Neuronal stem cell (in vitro differentiated cells): Measurements from ENCODE around the gene TSPAN9.

ENCODE experiments used
- DNase-seq: peaks from one replicate; pipeline ENCODE4 v3.0.0-alpha.2; 2013; ENCODE audit warnings: low spot score
- H2AFZ ChIP-seq: one replicate; pipeline ENCODE4 v1.6.1; 2013; ENCODE audit warnings: mild to moderate bottlenecking, low read length, inconsistent platforms
- H2AK5ac ChIP-seq: 2 replicates; pipeline ENCODE4 v1.6.1; 2013; ENCODE audit warnings: low read depth, mild to moderate bottlenecking, inconsistent platforms, low read length, moderate library complexity, mixed read lengths
- H2BK120ac ChIP-seq: 2 replicates; pipeline ENCODE4 v1.6.1; 2013; ENCODE audit warnings: low read depth, mild to moderate bottlenecking, inconsistent platforms, low read length, moderate library complexity, mixed read lengths
- H2BK12ac ChIP-seq: one replicate; pipeline ENCODE4 v1.6.1; 2013; ENCODE audit warnings: low read length, inconsistent platforms
- H2BK15ac ChIP-seq: 2 replicates; pipeline ENCODE4 v1.6.1; 2013; ENCODE audit warnings: mild to moderate bottlenecking, low read length, inconsistent platforms, mixed read lengths
- H2BK5ac ChIP-seq: one replicate; pipeline ENCODE4 v1.6.1; 2013; ENCODE audit warnings: inconsistent platforms, mild to moderate bottlenecking, low read length, moderate library complexity
- H3K14ac ChIP-seq: one replicate; pipeline ENCODE4 v1.6.1; 2013; ENCODE audit warnings: low read length, inconsistent platforms
- H3K18ac ChIP-seq: 2 replicates; pipeline ENCODE4 v1.6.1; 2013; ENCODE audit warnings: low read length, inconsistent platforms
- H3K23ac ChIP-seq: 2 replicates; pipeline ENCODE4 v1.6.1; 2013; ENCODE audit warnings: low read depth, mild to moderate bottlenecking, mixed read lengths, low read length, inconsistent platforms; ENCODE audit not compliant: poor library complexity
- H3K27ac ChIP-seq: replicated peaks from 3 replicates; pipeline ENCODE4 v1.5.1; 2013; ENCODE audit warnings: low read length, inconsistent platforms
- H3K27me3 ChIP-seq, 3 experiments: 2 replicates each; pipeline ENCODE4 v1.6.1; 2013; ENCODE audit warnings: low read length in 3 of 3, mild to moderate bottlenecking in 2 of 3, inconsistent platforms in 1 of 3, low read depth in 1 of 3, mixed read lengths in 1 of 3, moderate library complexity in 1 of 3; ENCODE audit not compliant: control insufficient read depth in 3 of 3, insufficient read depth in 3 of 3
- H3K36me3 ChIP-seq, 2 donors: replicated peaks in 1 of 2; 2 replicates each; pipeline ENCODE4 v1.6.1; 2013; ENCODE audit warnings: low read length in 2 of 2; ENCODE audit not compliant: control insufficient read depth in 2 of 2, insufficient read depth in 2 of 2
- H3K4ac ChIP-seq: 2 replicates; pipeline ENCODE4 v1.6.1; 2013; ENCODE audit warnings: inconsistent platforms, mild to moderate bottlenecking, low read length, moderate library complexity
- H3K4me1 ChIP-seq, 2 donors: 1 replicate in 1 of 2; 2 replicates in 1 of 2; pipeline ENCODE4 v1.6.1; 2013; ENCODE audit warnings: low read length in 2 of 2, low read depth in 1 of 2; ENCODE audit not compliant: control insufficient read depth in 2 of 2, insufficient read depth in 1 of 2
- H3K4me2 ChIP-seq: one replicate; pipeline ENCODE4 v1.6.1; 2013; ENCODE audit warnings: mild to moderate bottlenecking, low read length, inconsistent platforms; ENCODE audit not compliant: insufficient read depth, poor library complexity, severe bottlenecking
- H3K4me3 ChIP-seq, 2 donors: 2 replicates each; pipeline ENCODE4 v1.5.1; 2013; ENCODE audit warnings: low read length in 2 of 2, mild to moderate bottlenecking in 2 of 2, inconsistent platforms in 1 of 2, moderate library complexity in 1 of 2
- H3K79me1 ChIP-seq: one replicate; pipeline ENCODE4 v1.6.1; 2013; ENCODE audit warnings: low read depth, mild to moderate bottlenecking, inconsistent platforms, low read length, moderate library complexity
- H3K9ac ChIP-seq: one replicate; pipeline ENCODE4 v1.6.1; 2013; ENCODE audit warnings: mild to moderate bottlenecking, low read depth, low read length, inconsistent platforms; ENCODE audit not compliant: poor library complexity
- H3K9me3 ChIP-seq, 2 donors: replicated peaks in 1 of 2; 2 replicates each; pipeline versions ENCODE3 to v1.6.1; 2013; ENCODE audit warnings: low read length in 2 of 2, mild to moderate bottlenecking in 2 of 2, inconsistent platforms in 1 of 2, low read depth in 1 of 2, mixed read lengths in 1 of 2, moderate library complexity in 1 of 2; ENCODE audit not compliant: control insufficient read depth in 2 of 2, insufficient read depth in 1 of 2
- H4K8ac ChIP-seq: one replicate; pipeline ENCODE4 v1.6.1; 2013; ENCODE audit warnings: low read depth, mild to moderate bottlenecking, inconsistent platforms, low read length, moderate library complexity
- H4K91ac ChIP-seq: one replicate; pipeline ENCODE4 v1.6.1; 2013; ENCODE audit warnings: low read length, low read depth, mild to moderate bottlenecking, inconsistent platforms; ENCODE audit not compliant: poor library complexity
- WGBS, 2 donors: extraction: QIAGEN DNeasy Blood & Tissue Kit; methylation state at CpG; one replicate each; pipeline ENCODE4 v1.1.7; 2013; ENCODE audit warnings: missing lambda C conversion rate in 2 of 2, mixed read lengths in 1 of 2; ENCODE audit not compliant: insufficient read length in 2 of 2, insufficient replicate concordance in 1 of 2; ENCODE audit errors: extremely low coverage in 2 of 2; 5-methylcytosine and 5-hydroxymethylcytosine counted together

The TSPAN9 gene

DNA sequence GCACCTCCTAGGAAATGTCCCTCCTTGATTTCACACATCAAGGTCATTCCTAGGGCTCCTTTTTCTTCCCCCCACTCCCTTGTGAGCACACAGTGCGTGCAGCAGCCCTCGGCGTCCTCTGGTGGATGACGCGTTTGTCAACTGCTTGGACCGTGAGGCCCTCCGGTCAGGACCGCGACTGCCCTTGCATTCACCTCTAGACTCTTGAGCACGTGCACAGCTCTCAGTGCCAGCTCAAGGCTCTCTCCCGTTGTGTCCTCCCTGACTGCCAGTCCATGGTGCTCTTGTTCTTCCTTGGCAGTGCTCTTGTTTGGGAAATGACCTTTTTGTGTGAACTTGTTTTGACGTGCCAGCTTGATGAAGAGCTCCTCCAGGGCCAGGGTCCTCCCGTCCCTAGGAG, 67.9 kb downstream of the TSPAN9 start:
- Histone ChIP-seq H3K9ac (no peak overlapping the region), H3K79me1 (peaks cover 2% of the 10 kb centered on the region), H4K8ac (no peak overlapping the region), H2AFZ (no peak overlapping the region), H4K91ac (no peak overlapping the region), H3K18ac (no peak overlapping the region), H3K9me3 (peaks cover 3 to 9% of the 10 kb centered on the region in 2 donors), H2BK120ac (no peak overlapping the region), H3K27ac (no peak overlapping the region), H2BK12ac (no peak overlapping the region), H2AK5ac (no peak overlapping the region), H2BK5ac (no peak overlapping the region), H3K23ac (no peak overlapping the region), H3K4me3 (no peak overlapping the region), H3K14ac (no peak overlapping the region), H3K4me1 (peaks cover 2% of the 10 kb centered on the region in 2 donors), H3K4me2 (no peak overlapping the region), H2BK15ac (no peak overlapping the region), H3K27me3 (no peaks in the 10 kb centered on the region), H3K4ac (no peak overlapping the region), H3K36me3 (no peaks in the 10 kb centered on the region)
- WGBS, 2 donors = no CpG with 5 or more reads among the region's 13 CpGs
- no peak for DNase-seq

DNA sequence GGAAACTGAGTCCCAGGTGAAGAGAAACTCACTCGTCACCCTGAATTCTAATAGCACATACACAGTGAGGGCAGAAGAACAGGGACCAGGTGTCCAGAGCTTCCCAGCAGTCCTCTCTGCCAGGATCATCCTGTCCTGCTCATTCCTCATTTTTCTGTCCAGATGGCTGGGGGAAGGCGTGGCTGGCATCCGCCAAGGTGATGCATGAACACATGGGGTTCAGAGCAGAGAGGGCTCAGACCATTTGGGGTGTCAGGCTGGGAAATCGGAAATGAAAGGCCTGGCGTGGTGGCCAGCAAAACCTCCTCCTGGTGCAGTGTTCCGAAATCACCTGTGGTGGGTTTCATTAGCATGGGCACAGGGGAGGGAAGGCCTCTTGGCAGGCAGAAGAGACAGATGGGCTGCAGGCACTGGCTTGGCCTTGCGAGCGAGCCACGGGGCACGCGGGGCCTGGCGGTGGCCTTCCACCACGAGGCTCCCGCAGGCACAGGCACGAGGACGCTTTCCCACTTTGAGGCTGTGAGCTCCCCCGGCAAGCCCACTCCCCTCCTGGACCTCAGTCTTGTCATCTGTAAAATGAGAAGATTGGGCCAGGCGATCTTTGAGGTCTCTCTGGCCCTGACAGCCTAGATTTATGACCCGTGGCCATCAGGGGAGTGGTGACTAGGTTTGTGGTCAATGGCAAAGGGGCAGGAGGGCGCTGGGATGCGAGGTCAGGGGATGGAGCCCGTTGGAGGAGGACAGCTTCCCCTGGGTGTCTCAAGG, 68.5 kb downstream of the TSPAN9 start:
- Histone ChIP-seq H3K79me1 (peaks cover 2% of the 10 kb centered on the region), H2BK120ac (no peak overlapping the region), H3K18ac (no peak overlapping the region), H3K4ac (no peak overlapping the region), H2BK5ac (no peak overlapping the region), H3K36me3 (no peaks in the 10 kb centered on the region), H3K27me3 (no peaks in the 10 kb centered on the region), H3K9me3 (peaks cover 3 to 9% of the 10 kb centered on the region in 2 donors), H3K14ac (no peak overlapping the region), H3K23ac (no peak overlapping the region), H2AK5ac (peak overlapping the region; percentile 8), H4K8ac (no peak overlapping the region), H3K4me1 (peaks cover 5 to 6% of the 10 kb centered on the region in 2 donors), H3K27ac (no peak overlapping the region), H3K4me3 (no peak overlapping the region), H3K9ac (peak overlapping the region; percentile 53), H2AFZ (no peak overlapping the region), H3K4me2 (no peak overlapping the region), H2BK12ac (no peak overlapping the region), H4K91ac (no peak overlapping the region), H2BK15ac (no peak overlapping the region)
- no peak for DNase-seq
- WGBS, 2 donors = no CpG with 5 or more reads among the region's 22 CpGs

- DNase-seq = no peak
- H2BK120ac ChIP-seq = no peak overlapping the region
- no peaks in the 10 kb centered on the region for H3K36me3 ChIP-seq
- H3K79me1 ChIP-seq = peaks cover 2% of the 10 kb centered on the region
- H3K23ac ChIP-seq = no peak overlapping the region
- H3K4me1 ChIP-seq = peaks cover 9 to 18% of the 10 kb centered on the region in 2 donors
- H2BK5ac ChIP-seq = no peak overlapping the region
- H3K4me2 ChIP-seq = no peak overlapping the region
- H3K27ac ChIP-seq = no peak overlapping the region
- H3K4ac ChIP-seq = no peak overlapping the region
- no peak overlapping the region for H4K91ac ChIP-seq
- no CpG with 5 or more reads among the region's 15 CpGs for WGBS, 2 donors
- H2AK5ac ChIP-seq = no peak overlapping the region
- no peak overlapping the region for H2AFZ ChIP-seq
- H3K14ac ChIP-seq = no peak overlapping the region
- peaks cover 3 to 9% of the 10 kb centered on the region in 2 donors for H3K9me3 ChIP-seq
- no peak overlapping the region for H3K4me3 ChIP-seq
- H4K8ac ChIP-seq = no peak overlapping the region
- no peak overlapping the region for H2BK15ac ChIP-seq
- no peaks in the 10 kb centered on the region for H3K27me3 ChIP-seq
- H3K18ac ChIP-seq = no peak overlapping the region
- H2BK12ac ChIP-seq = no peak overlapping the region
- no peak overlapping the region for H3K9ac ChIP-seq
These were observed 70.1 kb downstream of the TSPAN9 start for GRCh38 chr12:3147260-3147659.

- no peaks in the 10 kb centered on the region for H3K27me3 ChIP-seq
- no peak overlapping the region for H2BK15ac ChIP-seq
- H2BK120ac ChIP-seq = no peak overlapping the region
- no peak overlapping the region for H3K9ac ChIP-seq
- no peak overlapping the region for H2AFZ ChIP-seq
- peaks cover 2% of the 10 kb centered on the region for H3K79me1 ChIP-seq
- peak overlapping the region; percentile 24 for H3K18ac ChIP-seq
- H2BK5ac ChIP-seq = no peak overlapping the region
- H3K23ac ChIP-seq = peak overlapping the region; percentile 38
- H3K4ac ChIP-seq = no peak overlapping the region
- DNase-seq = no peak
- H4K91ac ChIP-seq = no peak overlapping the region
- H2AK5ac ChIP-seq = no peak overlapping the region
- no peaks in the 10 kb centered on the region for H3K36me3 ChIP-seq
- H3K27ac ChIP-seq = no peak overlapping the region
- no peak overlapping the region for H4K8ac ChIP-seq
- H3K14ac ChIP-seq = no peak overlapping the region
- H3K4me1 ChIP-seq = peaks cover 9 to 18% of the 10 kb centered on the region in 2 donors
- H3K4me3 ChIP-seq = no peak overlapping the region
- H2BK12ac ChIP-seq = peak overlapping the region; percentile 68
- no peak overlapping the region for H3K4me2 ChIP-seq
- WGBS, 2 donors = no CpG with 5 or more reads among the region's 16 CpGs
- peaks cover 3 to 9% of the 10 kb centered on the region in 2 donors for H3K9me3 ChIP-seq
These were observed 71.3 kb downstream of the TSPAN9 start for GRCh38 chr12:3148366-3149000.
